MCF 10A (cell line): Measurements from ENCODE around the gene LYRM2. TPM values are rescaled to one million over a fixed set of nuclear protein-coding genes. Genes with fewer than 3 reads are reported as not detected.

ENCODE experiments used
- BruUV-seq: library from RNA; stranded (reverse); fragments of 400-500 nt; replicated peaks from 2 replicates; lab custom pipeline; 2021; lab: Mats Ljungman, UMichigan
- CTCF ChIA-PET: fragments of 300-600 bp; sonication (Branson Sonifier 250); formaldehyde crosslinking; extraction: SDS; loops from one replicate; lab custom pipeline; 2021; ENCODE audit warnings: antibody characterized with exemption, inconsistent platforms; lab: Yijun Ruan, JAX
- POLR2A ChIA-PET: fragments of 300-600, 350-650 bp; sonication (Branson Sonifier 250); formaldehyde crosslinking; extraction: SDS; loops from one replicate; lab custom pipeline; 2020; ENCODE audit warnings: antibody characterized with exemption, inconsistent platforms; lab: Yijun Ruan, JAX
- DNase-seq: peaks from one replicate; pipeline ENCODE4 v3.0.0-alpha.2; 2018; ENCODE audit not compliant: unreplicated experiment
- H3K27ac Mint-ChIP-seq: one replicate; pipeline ENCODE4 v1.8.0; 2022; ENCODE audit warnings: mild to moderate bottlenecking, low read depth, mixed read lengths; ENCODE audit not compliant: unreplicated experiment
- H3K27me3 Mint-ChIP-seq: one replicate; pipeline ENCODE4 v1.8.0; 2022; ENCODE audit warnings: mixed read lengths; ENCODE audit not compliant: insufficient read depth, unreplicated experiment
- H3K36me3 Mint-ChIP-seq: one replicate; pipeline ENCODE4 v1.8.0; 2022; ENCODE audit warnings: mild to moderate bottlenecking, moderate library complexity, mixed read lengths; ENCODE audit not compliant: insufficient read depth, unreplicated experiment
- H3K4me1 Mint-ChIP-seq: one replicate; pipeline ENCODE4 v1.8.0; 2022; ENCODE audit warnings: mixed read lengths; ENCODE audit not compliant: insufficient read depth, unreplicated experiment
- H3K4me3 Mint-ChIP-seq: one replicate; pipeline ENCODE4 v1.8.0; 2022; ENCODE audit warnings: mild to moderate bottlenecking, moderate library complexity, mixed read lengths; ENCODE audit not compliant: unreplicated experiment
- H3K9me3 Mint-ChIP-seq: one replicate; pipeline ENCODE4 v1.8.0; 2022; ENCODE audit warnings: mixed read lengths; ENCODE audit not compliant: unreplicated experiment
- intact Hi-C: fragments of 100-400 bp; cut with micrococcal nuclease; formaldehyde crosslinking; loops from 2 replicates; pipeline ENCODE4 v1.14.1; 2022
- total RNA-seq: library from RNA; stranded (reverse); gene quantifications from 2 replicates; pipeline ENCODE4 v1.2.3, GENCODE V29; 2022
- TF ChIP-seq, protein P1 (sequence below): fragments of 200-600 bp; IDR thresholded peaks from one replicate; pipeline ENCODE4 v1.8.0; 2022; ENCODE audit warnings: antibody characterized with exemption, mild to moderate bottlenecking; ENCODE audit not compliant: unreplicated experiment

The LYRM2 gene
- total RNA-seq, 1 experiment from 2014 or later = 41.1 TPM

DNA sequence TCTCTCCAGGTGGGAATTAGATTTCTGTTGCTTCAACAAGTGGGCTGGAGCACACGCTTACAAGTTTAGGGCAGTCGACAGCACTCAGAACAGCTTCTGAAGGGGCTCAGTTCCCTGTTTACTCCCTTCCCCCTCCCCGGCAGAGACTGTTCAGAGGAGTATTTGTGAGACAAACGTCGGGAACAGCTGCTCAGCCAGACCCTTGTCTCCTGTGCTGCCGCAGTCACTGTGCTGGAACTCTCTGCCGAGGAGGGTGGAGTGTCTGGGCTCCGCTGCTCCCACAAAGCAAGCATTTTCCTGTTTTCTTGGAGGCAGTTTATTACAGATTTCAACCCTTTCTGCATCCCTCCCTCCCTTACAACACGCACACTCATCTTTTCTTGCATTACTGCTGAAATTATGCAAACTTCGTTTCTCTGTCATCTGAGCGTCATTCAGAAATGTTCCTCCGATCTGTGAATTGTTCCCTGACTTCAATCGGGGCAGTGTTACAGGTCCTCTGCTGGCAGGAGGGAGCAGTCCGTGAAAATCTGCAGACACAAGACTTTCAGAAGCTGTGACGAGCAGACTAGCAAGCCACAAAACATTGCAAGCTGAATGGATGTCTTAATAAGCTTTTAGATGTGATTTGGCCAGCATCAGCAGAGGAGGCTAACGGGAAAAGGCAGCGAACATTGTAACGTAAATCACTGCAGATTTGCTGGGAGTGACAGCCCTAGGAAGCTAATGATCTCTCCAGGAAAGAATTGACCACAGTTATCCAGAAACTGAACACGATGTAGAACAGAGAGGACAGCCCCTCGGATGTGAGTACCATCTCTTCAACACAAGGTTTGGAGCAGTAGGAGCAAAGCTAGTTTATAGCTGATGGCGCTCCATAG, 76.2 kb downstream of the LYRM2 start:
- H3K4me3 Mint-ChIP-seq = no peak overlapping the region
- CTCF ChIA-PET = interaction anchor here (0.5 to 1.5 kb wide), 4 partner anchors 19 to 397 kb away, joined by 3 to 6 read pairs (median 6); no protein-coding TSS in a partner anchor
- no peak for DNase-seq

DNA sequence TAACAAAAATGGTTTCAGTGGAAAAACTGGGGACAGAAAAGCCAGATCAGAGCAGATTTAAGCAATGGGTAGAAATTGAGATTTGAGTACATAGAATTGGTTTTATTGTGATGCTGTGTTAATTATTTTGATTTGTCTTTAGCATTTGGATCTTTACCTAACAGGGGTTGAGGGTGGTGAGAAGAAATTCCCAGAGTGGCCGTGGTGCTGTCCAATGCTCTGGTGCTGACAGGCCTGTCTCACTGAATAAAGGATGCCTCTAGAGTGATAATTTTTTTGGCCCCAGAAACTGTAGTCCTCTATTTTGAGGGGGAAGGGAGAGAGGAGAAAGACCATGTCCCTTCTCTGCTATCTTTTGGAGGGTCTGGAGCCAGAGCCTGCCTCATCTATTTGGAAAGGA, 79.1 kb downstream of the LYRM2 start:
- peaks cover 89% of the 10 kb centered on the region for H3K27me3 Mint-ChIP-seq
- no peaks in the 10 kb centered on the region for H3K4me1 Mint-ChIP-seq
- POLR2A ChIA-PET = no interaction called here
- no peak overlapping the region for H3K27ac Mint-ChIP-seq
- no peaks in the 10 kb centered on the region for H3K36me3 Mint-ChIP-seq
- peaks cover 9% of the 10 kb centered on the region for H3K9me3 Mint-ChIP-seq
- no TSS peak for BruUV-seq
- peak; percentile 30 for DNase-seq
- TF ChIP-seq, protein P1, sequence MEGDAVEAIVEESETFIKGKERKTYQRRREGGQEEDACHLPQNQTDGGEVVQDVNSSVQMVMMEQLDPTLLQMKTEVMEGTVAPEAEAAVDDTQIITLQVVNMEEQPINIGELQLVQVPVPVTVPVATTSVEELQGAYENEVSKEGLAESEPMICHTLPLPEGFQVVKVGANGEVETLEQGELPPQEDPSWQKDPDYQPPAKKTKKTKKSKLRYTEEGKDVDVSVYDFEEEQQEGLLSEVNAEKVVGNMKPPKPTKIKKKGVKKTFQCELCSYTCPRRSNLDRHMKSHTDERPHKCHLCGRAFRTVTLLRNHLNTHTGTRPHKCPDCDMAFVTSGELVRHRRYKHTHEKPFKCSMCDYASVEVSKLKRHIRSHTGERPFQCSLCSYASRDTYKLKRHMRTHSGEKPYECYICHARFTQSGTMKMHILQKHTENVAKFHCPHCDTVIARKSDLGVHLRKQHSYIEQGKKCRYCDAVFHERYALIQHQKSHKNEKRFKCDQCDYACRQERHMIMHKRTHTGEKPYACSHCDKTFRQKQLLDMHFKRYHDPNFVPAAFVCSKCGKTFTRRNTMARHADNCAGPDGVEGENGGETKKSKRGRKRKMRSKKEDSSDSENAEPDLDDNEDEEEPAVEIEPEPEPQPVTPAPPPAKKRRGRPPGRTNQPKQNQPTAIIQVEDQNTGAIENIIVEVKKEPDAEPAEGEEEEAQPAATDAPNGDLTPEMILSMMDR = no peak
- CTCF ChIA-PET = no interaction called here
- intact Hi-C loops = no loop called here
- no peak overlapping the region for H3K4me3 Mint-ChIP-seq

More for the DNA sequence above, 76.2 kb downstream of the LYRM2 start:
- POLR2A ChIA-PET = no interaction called here
- peaks cover 89% of the 10 kb centered on the region for H3K27me3 Mint-ChIP-seq
- H3K27ac Mint-ChIP-seq = no peak overlapping the region
- BruUV-seq = no TSS peak
- TF ChIP-seq, protein P1 = no peak
- peaks cover 2% of the 10 kb centered on the region for H3K9me3 Mint-ChIP-seq
- intact Hi-C loops = no loop called here
- no peaks in the 10 kb centered on the region for H3K4me1 Mint-ChIP-seq
- no peaks in the 10 kb centered on the region for H3K36me3 Mint-ChIP-seq

GRCh38 chr6:89555806-89556205, 82.7 kb downstream of the LYRM2 start:
- BruUV-seq = no TSS peak
- Mint-ChIP-seq H3K36me3 (no peaks in the 10 kb centered on the region), H3K27ac (no peak overlapping the region), H3K9me3 (peaks cover 9% of the 10 kb centered on the region), H3K4me3 (no peak overlapping the region), H3K4me1 (no peaks in the 10 kb centered on the region), H3K27me3 (peaks cover 71% of the 10 kb centered on the region)
- ChIA-PET POLR2A (no interaction called here), CTCF (interaction anchor here (0.9 kb wide), 1 partner anchor 123 kb away, joined by 4 read pairs; no protein-coding TSS in a partner anchor)
- TF ChIP-seq, protein P1 = no peak
- intact Hi-C loops = no loop called here
- DNase-seq = no peak

GRCh38 chr6:89555031-89555430, 83.5 kb downstream of the LYRM2 start:
- TF ChIP-seq, protein P1 = no peak
- BruUV-seq = no TSS peak
- peaks cover 72% of the 10 kb centered on the region for H3K27me3 Mint-ChIP-seq
- no peak for DNase-seq
- H3K4me1 Mint-ChIP-seq = no peaks in the 10 kb centered on the region
- ChIA-PET CTCF (interaction anchor here (0.5 kb wide), 1 partner anchor 17 kb away, joined by 3 read pairs; no protein-coding TSS in a partner anchor), POLR2A (no interaction called here)
- H3K9me3 Mint-ChIP-seq = peaks cover 9% of the 10 kb centered on the region
- no peak overlapping the region for H3K4me3 Mint-ChIP-seq
- no peak overlapping the region for H3K27ac Mint-ChIP-seq
- no peaks in the 10 kb centered on the region for H3K36me3 Mint-ChIP-seq
- intact Hi-C loops = no loop called here
